SK-N-SH (cell line): Measurements from ENCODE around the gene SYNJ2. TPM values are rescaled to one million over a fixed set of nuclear protein-coding genes. Genes with fewer than 3 reads are reported as not detected.

ENCODE experiments used
- CTCF ChIA-PET: fragments of 300-600, 350-600 bp; formaldehyde crosslinking; extraction: SDS; loops from one replicate; lab custom pipeline; 2021; lab: Yijun Ruan, JAX
- POLR2A ChIA-PET: fragments of 350-600 bp; sonication (Branson Sonifier 250); formaldehyde crosslinking; extraction: SDS; loops from one replicate; lab custom pipeline; 2020; ENCODE audit warnings: antibody characterized with exemption, inconsistent platforms; lab: Yijun Ruan, JAX
- DNase-seq: peaks from one replicate; pipeline ENCODE4 v3.0.0; 2012
- H2AFZ ChIP-seq: fragments of 200-600 bp; sonication (generic); 2 replicates; pipeline ENCODE4 v1.8.1; 2016; ENCODE audit warnings: antibody characterized with exemption, mild to moderate bottlenecking, low read depth
- H3F3A ChIP-seq: fragments of 200-600 bp; sonication (generic); replicated peaks from 2 replicates; pipeline ENCODE3; 2016; ENCODE audit warnings: antibody characterized with exemption, mild to moderate bottlenecking; ENCODE audit not compliant: insufficient read depth
- H3K27ac ChIP-seq, 2 experiments: fragments of 200-500 bp in 1 of 2; fragments of 200-600 bp in 1 of 2; sonication (Bioruptor generic) in 1 of 2; sonication (generic), shearing (Covaris generic) in 1 of 2; 2 replicates each; pipeline versions ENCODE4 v1.5.1 to v1.6.1; 2014 to 2016; ENCODE audit warnings: low read depth in 2 of 2, inconsistent platforms in 1 of 2, low read length in 1 of 2, mild to moderate bottlenecking in 1 of 2, mixed read lengths in 1 of 2
- H3K27me3 ChIP-seq: fragments of 200-600 bp; sonication (generic), shearing (Covaris generic); 2 replicates; pipeline ENCODE4 v1.6.1; 2016; ENCODE audit warnings: mixed run types; ENCODE audit not compliant: insufficient read depth
- H3K36me3 ChIP-seq, 2 experiments: fragments of 200-500 bp in 1 of 2; fragments of 200-600 bp in 1 of 2; sonication (Bioruptor generic) in 1 of 2; sonication (generic) in 1 of 2; replicated peaks in 1 of 2; 2 replicates each; pipeline versions ENCODE3 to v1.5.1; 2014 to 2016; ENCODE audit warnings: low read length in 1 of 2, mild to moderate bottlenecking in 1 of 2; ENCODE audit not compliant: insufficient read depth in 2 of 2, control insufficient read depth in 1 of 2
- H3K4me1 ChIP-seq, 2 experiments: fragments of 200-500 bp in 1 of 2; fragments of 200-600 bp in 1 of 2; sonication (Bioruptor generic) in 1 of 2; sonication (generic), shearing (Covaris generic) in 1 of 2; 2 replicates each; pipeline versions ENCODE4 v1.5.1 to v1.6.1; 2014 to 2016; ENCODE audit warnings: low read depth in 1 of 2, low read length in 1 of 2, mixed run types in 1 of 2; ENCODE audit not compliant: insufficient read depth in 2 of 2, control insufficient read depth in 1 of 2
- H3K4me2 ChIP-seq: fragments of 200-600 bp; sonication (generic), shearing (Covaris generic); 2 replicates; pipeline ENCODE4 v1.6.1; 2017; ENCODE audit warnings: mixed run types
- H3K4me3 ChIP-seq, 2 experiments: fragments of 200-500 bp in 1 of 2; fragments of 200-600 bp in 1 of 2; sonication (Bioruptor generic) in 1 of 2; sonication (generic), shearing (Covaris generic) in 1 of 2; 2 replicates each; pipeline versions ENCODE4 v1.5.1 to v1.8.1; 2014 to 2016; ENCODE audit warnings: low read depth in 2 of 2, inconsistent platforms in 1 of 2, low read length in 1 of 2, mild to moderate bottlenecking in 1 of 2, mixed read lengths in 1 of 2, moderate library complexity in 1 of 2
- H3K79me2 ChIP-seq: fragments of 200-600 bp; sonication (generic); 2 replicates; pipeline ENCODE4 v1.8.1; 2017; ENCODE audit warnings: mild to moderate bottlenecking; ENCODE audit not compliant: insufficient read depth
- H3K9ac ChIP-seq: fragments of 200-600 bp; sonication (generic); 2 replicates; pipeline ENCODE4 v1.6.1; 2017; ENCODE audit warnings: mixed run types
- H3K9me2 ChIP-seq: fragments of 200-600 bp; sonication (generic); 2 replicates; pipeline ENCODE4 v1.6.1; 2017; ENCODE audit warnings: mixed run types
- H3K9me3 ChIP-seq: fragments of 200-600 bp; sonication (generic); 2 replicates; pipeline ENCODE4 v1.6.1; 2017; ENCODE audit warnings: mixed run types, mild to moderate bottlenecking, moderate library complexity
- H4K20me1 ChIP-seq: fragments of 200-600 bp; sonication (generic); 2 replicates; pipeline ENCODE4 v1.6.1; 2017; ENCODE audit warnings: mild to moderate bottlenecking, mixed run types; ENCODE audit not compliant: insufficient read depth
- CTCF ChIP-seq: fragments of 200-600 bp; sonication (generic); IDR thresholded peaks from 2 replicates; pipeline ENCODE4 v1.6.1; 2017; ENCODE audit warnings: antibody characterized with exemption, mild to moderate bottlenecking, moderate library complexity
- EZH2phosphoT487 ChIP-seq: fragments of 200-600 bp; sonication (generic); IDR thresholded peaks from 2 replicates; pipeline ENCODE4 v1.6.1; 2017; ENCODE audit warnings: low read depth, mixed run types, mild to moderate bottlenecking, antibody characterized with exemption, moderate library complexity, borderline replicate concordance
- FOXJ3 ChIP-seq: sonication (generic); formaldehyde crosslinking; IDR thresholded peaks from 2 replicates; pipeline ENCODE4 v1.5.1; 2020; ENCODE audit warnings: mild to moderate bottlenecking, missing genetic modification reagents
- GATA2 ChIP-seq: sonication (generic); formaldehyde crosslinking; IDR thresholded peaks from 2 replicates; pipeline ENCODE4 v1.5.0; 2020; ENCODE audit warnings: mild to moderate bottlenecking, missing genetic modification reagents
- IRF3 ChIP-seq: fragments of 150-350 bp; IDR thresholded peaks from 2 replicates; pipeline ENCODE4 v1.6.1; 2016; ENCODE audit warnings: mild to moderate bottlenecking, low read depth, low read length
- NFIC ChIP-seq: IDR thresholded peaks from 2 replicates; pipeline ENCODE4 v1.4.0; 2012; ENCODE audit warnings: borderline replicate concordance
- NRF1 ChIP-seq: IDR thresholded peaks from 2 replicates; pipeline ENCODE4 v1.6.1; 2012; ENCODE audit warnings: low read depth, mild to moderate bottlenecking, low read length
- PBX3 ChIP-seq: IDR thresholded peaks from 2 replicates; pipeline ENCODE4; 2012
- POLR2AphosphoS5 ChIP-seq: IDR thresholded peaks from 2 replicates; pipeline ENCODE4 v1.6.1; 2012; ENCODE audit warnings: low read depth, low read length
- RCOR1 ChIP-seq: fragments of 150-350 bp; IDR thresholded peaks from 2 replicates; pipeline ENCODE4 v1.6.1; 2017; ENCODE audit warnings: antibody characterized with exemption, low read length
- WGBS: methylation state at CpG from one replicate; pipeline ENCODE4 v1.1.6; 2017; ENCODE audit warnings: low lambda C conversion rate; 5-methylcytosine and 5-hydroxymethylcytosine counted together
- polyA plus RNA-seq, 3 experiments: library from polyadenylated mRNA; depleted of rRNA; stranded (reverse); fragments of >200 nt; gene quantifications; 2 replicates each; pipeline ENCODE4 v1.2.3, GENCODE V29; 2012

SYNJ2 gene
- polyA plus RNA-seq, 1 of the 3 experiments (the other 2 are of a cell fraction), result 40.0 TPM

GRCh38 chr6:158011478-158011920 lies 29.8 kb downstream of the SYNJ2 start (continued):
- no peak for TF ChIP-seq PBX3
- TF ChIP-seq POLR2AphosphoS5, result no peak

- Histone ChIP-seq H3K79me2 (peaks cover 100% of the 10 kb centered on the region), H3K36me3 (no peaks in the 10 kb centered on the region), H4K20me1 (no peaks in the 10 kb centered on the region), H3K4me3 (no peak overlapping the region)
- no peak for DNase-seq
- TF ChIP-seq CTCF (no peak), NFIC (no peak), PBX3 (no peak), IRF3 (no peak), RCOR1 (no peak)
- TF ChIP-seq, all 33 proteins: peak for 0
- no peak overlapping the region for H3K9ac ChIP-seq
- H2AFZ ChIP-seq, result no peak overlapping the region
- POLR2A ChIA-PET, result no interaction called here
- H3K4me1 ChIP-seq, result peaks cover 23 to 40% of the 10 kb centered on the region in 2 experiments; a peak in 3 of 4 replicates
- H3K4me2 ChIP-seq, result no peak overlapping the region
- peaks cover 15% of the 10 kb centered on the region for H3F3A ChIP-seq
- H3K9me3 ChIP-seq, result no peaks in the 10 kb centered on the region
- H3K27ac ChIP-seq, result no peak overlapping the region
- CTCF ChIA-PET, result interaction anchor here (0.8 kb wide), 1 partner anchor 20 kb away, joined by 3 read pairs; no protein-coding TSS in a partner anchor
- H3K9me2 ChIP-seq, result no peaks in the 10 kb centered on the region
- H3K27me3 ChIP-seq, result no peaks in the 10 kb centered on the region
- over 99% methylated on average over 7 of the region's 7 CpGs for WGBS
Measured at GRCh38 chr6:158011980-158012566, 30.4 kb downstream of the SYNJ2 start.

- no peak for TF ChIP-seq GATA2 (CRISPR knock-in tag)
- TF ChIP-seq FOXJ3 (CRISPR knock-in tag), result no peak
- no peak for TF ChIP-seq NFIC
- no peak for TF ChIP-seq NRF1
- TF ChIP-seq EZH2phosphoT487, result no peak
- H3K4me1 ChIP-seq, result peaks cover 10 to 32% of the 10 kb centered on the region in 2 experiments; a peak in 3 of 4 replicates
- H3K27me3 ChIP-seq, result no peaks in the 10 kb centered on the region
- H3F3A ChIP-seq, result peaks cover 6% of the 10 kb centered on the region
- no peak for DNase-seq
- H3K36me3 ChIP-seq, result no peaks in the 10 kb centered on the region
- no peak overlapping the region for H3K4me2 ChIP-seq
- no peaks in the 10 kb centered on the region for H3K9me2 ChIP-seq
- WGBS, result 70% methylated on average over 4 of the region's 4 CpGs
- H3K9me3 ChIP-seq, result no peaks in the 10 kb centered on the region
- H3K27ac ChIP-seq, result no peak overlapping the region
- H4K20me1 ChIP-seq, result no peaks in the 10 kb centered on the region
- peaks cover 89% of the 10 kb centered on the region for H3K79me2 ChIP-seq
- H2AFZ ChIP-seq, result no peak overlapping the region
- H3K4me3 ChIP-seq, result no peak overlapping the region
- H3K9ac ChIP-seq, result no peak overlapping the region
- CTCF ChIA-PET, result interaction anchor here (2.2 kb wide), 1 partner anchor 12 kb away, joined by 7 read pairs; no protein-coding TSS in a partner anchor
- POLR2A ChIA-PET, result no interaction called here
Measured at GRCh38 chr6:158013904-158014504, 32.3 kb downstream of the SYNJ2 start.
